CD4-positive, alpha-beta T cell treated with Interleukin-10 for 1 hour (primary cell): Measurements from ENCODE around the gene MYBPC2.
"Not testable (repeated sequence)": the region's sequence is repeated elsewhere in the genome, so short reads cannot be mapped to it uniquely, and the experiment has no call there.

Experiments
- DNase-seq: peaks from one replicate; pipeline ENCODE4 v3.0.0-alpha.2; 2020

Gene MYBPC2

DNA sequence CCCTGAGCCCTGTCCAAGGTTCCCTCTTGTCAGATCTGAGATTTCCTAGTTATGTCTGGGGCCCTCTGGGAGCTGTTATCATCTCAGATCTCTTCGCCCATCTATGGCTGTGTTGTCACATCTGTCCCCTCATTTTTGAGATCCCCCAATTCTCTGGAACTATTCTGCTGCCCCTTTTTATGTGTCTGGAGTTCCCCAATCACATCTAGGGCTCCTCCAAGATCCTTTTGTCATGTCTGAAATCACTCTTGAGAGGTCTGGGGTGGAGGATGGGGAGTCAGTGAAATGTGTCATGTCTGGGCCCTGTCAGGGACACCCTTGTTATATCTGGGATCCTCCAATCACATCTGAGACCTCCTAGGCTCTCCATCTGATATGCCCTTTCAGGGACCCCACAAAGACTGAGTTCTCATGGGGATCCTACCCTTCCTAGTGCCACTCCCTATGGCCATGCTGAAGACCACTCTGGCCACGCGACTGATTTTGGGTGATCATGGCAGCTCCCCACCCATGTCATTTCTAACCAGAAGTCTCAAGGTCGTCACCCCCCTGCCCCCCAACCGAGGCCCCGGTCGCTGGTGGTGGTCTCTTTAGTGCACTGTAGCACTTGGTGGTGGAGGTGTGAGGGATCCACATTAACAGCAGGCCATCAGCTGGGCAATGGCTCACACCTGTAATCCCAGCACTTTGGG lies 3.8 kb upstream of the MYBPC2 start:
- DNase-seq: no peak

DNA sequence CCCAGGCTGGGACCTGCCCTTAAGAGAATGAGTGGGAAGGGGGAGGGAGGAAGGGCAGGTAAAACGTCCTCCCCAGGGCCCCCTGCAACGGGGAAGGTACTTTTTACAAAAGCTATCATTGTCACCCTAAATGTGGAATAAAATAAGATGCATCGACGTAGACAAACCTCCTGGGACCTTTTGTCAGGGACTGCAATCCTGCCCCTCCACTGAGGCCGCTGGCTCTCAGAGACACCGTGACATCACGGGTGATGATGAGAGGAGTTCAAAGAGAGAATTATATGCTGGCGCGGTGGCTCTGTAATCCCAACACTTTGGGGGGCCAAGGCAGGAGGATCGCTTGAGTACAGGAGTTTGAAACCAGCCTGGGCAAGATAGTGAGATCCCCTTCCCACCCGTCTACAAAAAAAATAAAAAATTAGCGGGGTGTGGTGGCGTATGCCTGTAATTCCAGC lies 1.8 kb upstream of the MYBPC2 start:
- no peak for DNase-seq

DNA sequence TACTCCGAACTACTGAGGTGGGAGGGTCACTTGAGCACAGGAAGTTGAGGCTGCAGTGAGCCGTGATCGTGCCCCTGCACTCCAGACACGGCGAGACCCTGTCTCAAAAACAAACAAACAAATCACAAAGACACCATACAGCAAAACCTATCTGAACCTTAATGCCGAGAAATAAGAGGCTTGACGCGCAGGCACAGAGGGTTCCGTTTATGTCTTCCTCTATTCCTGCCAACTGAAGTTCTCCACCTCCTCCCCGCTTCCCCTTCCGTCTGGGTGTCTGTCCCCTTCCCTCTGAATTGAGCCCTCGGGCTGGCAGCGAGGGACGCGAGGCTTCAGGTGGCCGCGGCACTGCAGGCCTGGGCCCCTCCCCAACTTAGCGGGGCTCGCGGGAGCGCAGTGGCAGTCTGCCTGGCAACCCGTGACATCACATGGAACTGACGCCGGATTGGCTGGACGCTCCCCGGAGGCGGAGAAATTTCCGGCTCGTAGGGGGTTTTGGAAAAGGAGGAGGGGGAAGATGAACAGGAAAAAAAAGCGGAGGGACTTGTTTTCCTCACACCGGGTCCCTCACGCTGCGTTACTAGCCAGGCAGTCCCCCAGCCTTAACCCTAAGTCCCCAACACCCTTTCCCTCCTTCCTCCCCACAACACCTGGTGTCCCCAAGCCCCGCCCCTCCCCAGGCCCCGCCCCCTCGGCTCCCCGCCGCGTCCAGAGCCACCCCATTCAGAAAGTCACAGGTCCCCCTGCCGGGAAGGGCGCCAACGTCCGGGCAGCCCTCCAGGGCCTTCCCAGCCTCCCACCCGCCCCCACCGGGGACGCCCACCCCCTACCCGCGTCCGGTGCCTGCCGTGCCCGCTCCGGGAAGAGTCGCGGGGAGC lies 1.1 kb upstream of the MYBPC2 start:
- peak; percentile 92 for DNase-seq

DNA sequence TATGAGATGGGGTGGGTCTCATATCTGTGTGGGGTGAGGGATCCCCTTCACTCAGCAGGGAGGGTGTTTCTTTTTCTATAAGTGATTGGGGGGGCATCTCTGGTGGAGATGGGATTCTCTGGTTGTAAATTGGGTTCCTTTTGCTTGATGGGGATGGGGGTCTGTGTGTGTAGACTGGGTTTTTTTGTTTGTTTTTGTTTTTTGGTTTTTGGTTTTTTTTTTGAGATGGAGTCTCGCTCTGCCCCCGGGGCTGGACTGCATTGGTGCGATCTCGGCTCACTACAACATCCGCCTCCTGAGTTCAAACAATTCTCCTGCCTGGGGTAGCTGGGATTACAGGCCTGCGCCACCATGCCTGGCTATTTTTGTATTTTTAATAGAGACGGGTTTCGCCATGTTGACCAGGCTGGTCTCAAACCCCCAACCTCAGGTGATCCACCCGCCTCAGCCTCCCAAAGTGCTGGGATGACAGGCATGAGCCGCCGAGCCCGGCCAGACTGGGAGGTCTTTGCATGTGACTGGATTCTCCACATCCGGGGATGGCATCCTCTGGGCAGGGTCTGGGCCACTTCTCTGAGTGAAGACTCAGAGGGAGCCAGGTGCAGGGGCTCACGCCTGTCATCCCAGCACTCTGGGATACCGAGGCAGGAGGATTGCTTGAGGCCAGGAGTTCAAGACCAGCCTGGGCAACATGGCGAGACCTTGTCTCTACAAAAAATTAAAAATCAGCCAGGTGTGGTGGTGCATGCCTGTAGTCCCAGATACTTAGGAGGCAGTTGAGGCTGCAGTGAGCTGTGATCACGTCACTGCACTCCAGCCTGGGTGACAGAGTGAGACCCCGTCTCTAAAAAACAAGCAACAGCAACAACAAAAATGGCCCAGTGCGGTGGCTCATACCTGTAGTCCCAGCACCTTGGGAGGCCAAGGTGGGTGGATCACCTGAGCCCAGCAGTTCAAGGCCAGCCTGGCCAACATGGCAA lies 799 bp downstream of the MYBPC2 start:
- DNase-seq: no peak

DNA sequence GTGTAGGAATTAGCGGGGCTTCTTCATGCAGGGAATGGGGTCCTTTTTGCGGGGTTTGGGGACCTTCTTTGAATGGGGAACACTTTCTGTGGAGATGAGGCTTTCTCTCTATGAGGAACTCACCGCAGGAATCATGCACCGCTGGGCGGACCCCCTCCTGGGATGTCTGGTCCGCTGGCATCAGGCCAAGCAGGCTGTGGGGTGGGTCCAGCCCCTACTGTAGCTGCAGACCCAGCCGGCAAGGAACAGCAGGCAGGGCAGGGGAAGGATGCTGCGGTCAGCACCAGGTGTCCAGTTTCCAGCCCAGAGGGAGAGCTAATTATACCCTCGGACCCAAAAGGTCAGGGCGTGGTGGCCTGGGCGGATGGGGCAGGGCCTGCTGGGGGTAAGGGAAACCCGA lies 1.8 kb downstream of the MYBPC2 start:
- no peak for DNase-seq

DNA sequence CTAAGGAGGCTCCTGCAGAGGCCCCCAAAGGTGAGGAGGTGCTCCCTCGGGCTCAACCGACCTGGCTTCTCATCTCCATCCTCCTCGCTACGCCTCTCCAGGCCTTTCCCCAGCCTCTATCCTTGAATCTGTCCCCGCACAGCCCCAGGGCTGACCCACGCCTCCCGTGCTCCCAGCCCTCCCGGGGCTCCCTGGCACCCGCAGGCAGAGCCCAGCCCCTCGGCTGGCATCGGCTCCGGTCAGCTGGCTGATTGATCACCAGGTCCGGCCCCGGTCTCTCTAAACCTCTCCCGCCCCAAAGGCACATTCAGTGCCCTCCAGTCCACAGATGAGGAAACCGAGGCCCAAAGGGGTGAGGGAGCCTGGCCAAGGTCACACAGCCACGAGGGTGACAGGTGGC lies 2.5 kb downstream of the MYBPC2 start:
- no peak for DNase-seq

DNA sequence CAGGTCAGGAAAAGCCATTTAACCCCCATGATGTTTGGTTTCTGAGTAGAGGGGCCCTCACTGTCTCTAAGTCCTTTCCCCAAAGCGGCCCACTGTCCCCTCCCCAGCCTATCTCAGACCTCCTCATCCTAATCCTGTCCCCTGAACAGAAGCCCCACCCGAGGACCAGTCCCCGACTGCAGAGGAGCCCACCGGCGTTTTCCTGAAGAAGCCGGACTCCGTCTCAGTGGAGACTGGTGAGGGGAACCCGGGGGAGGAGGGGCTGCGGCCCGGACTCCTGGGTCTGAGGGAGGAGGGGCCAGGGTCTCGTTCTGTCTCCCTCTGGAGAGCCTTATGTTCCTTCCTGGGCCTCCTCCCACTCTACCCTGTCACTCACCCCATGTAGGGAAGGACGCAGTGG lies 2.9 kb downstream of the MYBPC2 start:
- DNase-seq: no peak

DNA sequence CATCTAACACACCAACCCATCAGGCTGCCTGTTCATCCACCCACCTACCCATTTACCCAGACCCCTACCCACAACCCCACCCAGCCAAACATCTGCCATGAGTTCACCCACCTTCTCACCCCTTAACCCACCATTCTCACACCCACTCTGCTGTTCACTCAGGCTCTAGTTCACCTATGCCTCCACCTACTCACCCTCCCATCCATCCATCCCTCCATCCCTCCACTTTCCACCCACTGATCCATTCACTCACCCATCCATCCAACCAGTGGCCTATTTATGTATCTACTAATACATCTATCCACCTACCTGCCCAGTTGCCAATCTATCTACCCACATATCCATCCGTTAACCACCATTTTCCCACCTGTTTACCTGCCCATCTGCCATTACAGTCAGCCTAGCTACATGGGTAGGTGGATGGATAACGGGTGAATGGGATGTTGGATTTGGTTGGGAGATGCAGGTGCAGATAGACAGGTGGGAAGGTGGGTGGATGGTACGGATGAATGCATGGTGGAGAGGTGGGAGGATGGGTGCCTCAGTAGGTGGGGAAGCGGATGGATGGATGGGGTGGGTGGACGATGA lies 5.3 kb downstream of the MYBPC2 start:
- no peak for DNase-seq

DNA sequence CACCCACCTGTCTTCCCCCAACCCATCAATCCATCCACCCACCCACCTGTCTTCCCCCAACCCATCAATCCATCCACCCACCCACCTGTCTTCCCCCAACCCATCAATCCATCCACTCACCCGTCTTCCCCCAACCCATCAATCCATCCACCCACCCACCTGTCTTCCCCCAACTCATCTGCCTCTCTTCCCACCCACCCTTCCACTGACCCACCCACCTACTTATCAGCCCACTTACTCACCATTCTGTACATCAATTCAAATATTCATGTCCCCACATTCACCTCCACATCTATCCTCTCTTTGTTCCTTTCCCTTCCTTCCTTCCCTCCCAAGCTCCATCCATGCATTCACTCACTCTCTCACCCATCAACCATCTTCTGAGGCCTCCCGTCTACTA lies 6.4 kb downstream of the MYBPC2 start:
- not testable (repeated sequence) for DNase-seq

DNA sequence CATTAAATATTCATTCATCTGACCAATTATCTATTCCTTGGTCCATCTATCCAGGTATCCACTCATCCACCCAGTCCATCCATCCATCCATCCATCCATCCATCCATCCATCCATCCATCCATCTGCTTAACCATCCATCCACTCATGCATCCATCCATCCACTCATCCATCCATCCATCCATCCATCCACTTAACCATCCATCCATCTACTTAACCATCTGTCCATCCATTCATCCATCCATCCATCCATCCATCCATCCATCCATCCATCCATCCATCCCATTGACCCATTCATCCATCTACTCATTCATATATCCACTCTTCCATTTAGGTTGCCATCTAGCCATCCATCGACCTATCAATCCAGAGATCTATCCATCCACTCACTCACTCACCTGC lies 11.4 kb downstream of the MYBPC2 start:
- no peak for DNase-seq

DNA sequence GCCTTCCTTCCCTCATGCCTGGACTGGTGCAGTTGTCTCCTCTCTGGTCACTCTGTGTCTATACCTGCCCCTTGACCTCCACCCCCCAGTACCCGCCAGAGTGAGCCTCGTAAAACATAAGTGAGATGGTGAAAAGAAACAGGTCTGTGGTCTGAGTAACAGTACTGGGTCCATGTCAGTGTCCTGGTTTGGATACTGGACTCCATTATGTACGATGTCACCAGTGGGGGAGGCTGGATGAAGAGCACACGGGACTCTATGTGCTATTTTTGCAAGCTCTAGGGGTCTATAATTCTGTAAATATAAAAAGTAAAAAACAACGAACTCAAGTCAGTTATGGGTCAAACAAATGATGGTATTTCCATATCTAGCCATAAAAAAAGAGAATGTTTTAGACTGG lies 14.4 kb downstream of the MYBPC2 start:
- no peak for DNase-seq

DNA sequence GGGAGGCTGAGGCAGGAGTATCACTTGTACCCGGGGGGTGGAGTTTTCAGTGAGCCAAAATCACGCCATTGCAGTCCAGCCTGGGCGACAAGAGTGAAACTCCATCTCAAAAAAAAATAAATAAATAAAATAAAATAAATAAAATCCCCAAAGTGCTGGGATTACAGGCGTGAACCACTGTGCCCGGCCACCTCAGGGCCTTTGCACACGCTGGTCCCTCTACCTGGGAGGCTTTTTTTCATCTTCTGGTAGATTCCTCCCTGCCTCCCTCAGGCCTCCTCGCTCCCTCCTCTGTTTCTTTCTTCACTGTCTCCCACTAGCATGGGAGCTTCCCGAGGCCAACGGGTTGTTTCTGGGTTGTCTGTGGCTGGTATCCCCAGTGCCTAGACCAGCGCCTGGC lies 15.1 kb downstream of the MYBPC2 start:
- DNase-seq: no peak

DNA sequence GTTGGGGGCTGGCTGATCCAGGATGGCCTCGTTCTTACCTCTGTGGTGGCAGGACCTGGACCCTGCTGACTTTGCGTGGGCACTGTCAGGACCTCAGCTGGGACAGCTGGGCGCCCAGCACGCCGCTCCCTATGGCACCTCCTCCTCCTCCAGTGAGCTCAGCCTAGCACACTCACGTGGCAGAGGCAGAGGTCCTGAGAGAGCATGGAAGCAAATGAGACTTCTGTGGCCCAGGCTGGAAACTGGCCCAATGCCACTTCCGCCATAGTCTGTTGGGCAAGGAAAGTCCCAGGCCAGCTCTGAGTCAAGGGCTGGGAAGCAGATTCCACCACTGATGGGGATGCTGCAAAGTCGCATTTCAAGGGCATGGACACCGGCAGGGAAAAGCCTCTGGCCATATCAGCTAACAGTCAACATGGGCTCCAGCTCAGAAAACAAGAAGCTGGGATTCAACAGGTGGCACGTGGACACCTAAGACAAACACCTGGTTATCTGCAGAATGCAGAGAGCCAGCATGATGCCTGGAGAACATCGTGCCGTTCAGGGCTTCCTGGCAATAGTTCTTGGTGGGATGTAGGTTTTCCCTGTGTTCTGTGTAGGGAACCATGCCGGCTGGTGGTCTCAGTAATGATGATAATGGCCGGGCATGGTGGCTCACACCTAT lies 16.7 kb downstream of the MYBPC2 start:
- no peak for DNase-seq

DNA sequence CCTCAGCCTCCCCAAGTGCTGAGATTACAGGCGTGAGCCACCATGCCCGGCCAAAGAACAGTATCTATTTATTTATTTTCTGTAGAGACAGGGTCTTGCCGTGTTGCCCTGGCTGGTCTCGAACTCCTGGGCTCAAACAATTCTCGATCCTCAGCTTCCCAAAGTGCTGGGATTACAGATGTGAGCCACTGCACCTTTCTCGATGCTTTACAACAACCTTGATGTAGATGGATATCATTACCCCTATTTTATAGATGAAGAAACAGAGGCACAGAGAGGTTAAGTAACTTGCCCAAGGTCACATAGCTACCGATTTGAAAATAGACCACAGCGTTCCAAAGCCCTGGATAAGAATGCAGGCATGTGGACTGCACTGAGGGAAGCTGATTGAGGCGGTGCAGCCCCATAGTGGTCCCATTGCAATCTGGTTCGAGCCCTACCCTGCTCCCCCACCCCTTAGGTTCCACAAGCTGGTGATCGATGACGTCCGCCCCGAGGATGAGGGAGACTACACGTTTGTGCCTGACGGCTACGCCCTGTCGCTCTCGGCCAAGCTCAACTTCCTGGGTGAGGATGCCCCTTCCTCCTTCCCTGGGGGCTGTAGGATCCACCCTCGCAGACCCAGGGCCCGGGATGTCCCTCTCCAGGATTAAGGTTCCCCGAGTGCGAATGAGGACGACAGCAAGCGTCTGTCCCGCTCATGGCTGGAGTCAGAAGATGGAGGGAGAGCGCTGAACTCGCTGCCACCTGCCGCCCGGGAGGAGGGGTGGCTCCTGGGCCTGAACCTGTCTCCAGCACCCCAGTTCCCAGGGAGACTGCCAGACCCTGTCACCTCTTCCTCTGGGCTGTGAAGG lies 17.9 kb downstream of the MYBPC2 start:
- DNase-seq: no peak

DNA sequence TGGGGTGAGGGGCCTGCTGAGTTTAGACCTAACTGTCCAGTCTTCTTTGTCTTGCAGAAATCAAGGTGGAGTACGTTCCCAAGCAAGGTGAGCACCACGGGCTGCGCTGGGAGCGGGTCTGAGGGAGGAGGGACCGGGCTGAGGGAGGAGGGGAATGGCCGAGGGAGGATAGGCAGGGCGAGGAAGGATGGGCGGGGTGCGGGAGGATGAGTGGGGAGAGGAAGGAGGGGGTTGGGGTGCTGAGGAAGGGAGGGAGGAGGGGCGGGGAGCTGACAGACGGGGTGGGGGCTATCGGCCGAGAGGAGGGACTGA lies 18.5 kb downstream of the MYBPC2 start:
- no peak for DNase-seq

DNA sequence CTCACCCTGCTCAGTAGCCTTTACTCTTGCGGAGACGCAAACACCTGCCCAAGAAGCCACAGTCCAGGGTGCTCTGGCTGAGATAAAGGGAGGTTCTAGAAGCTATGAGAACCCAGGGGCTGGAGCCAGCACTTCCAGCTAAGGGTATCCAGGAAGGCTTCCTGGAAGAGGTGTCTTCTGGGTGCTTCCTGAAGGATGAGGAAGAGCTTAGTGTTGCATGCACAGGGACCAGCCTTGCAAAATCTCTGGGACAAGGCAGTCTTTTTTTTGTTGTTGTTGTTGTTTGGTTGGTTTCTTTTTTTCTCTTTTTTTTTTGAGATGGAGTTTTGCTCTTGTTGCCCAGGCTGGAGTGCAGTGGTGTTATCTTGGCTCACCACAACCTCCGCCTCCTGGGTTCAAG lies 20.6 kb downstream of the MYBPC2 start:
- DNase-seq: no peak

DNA sequence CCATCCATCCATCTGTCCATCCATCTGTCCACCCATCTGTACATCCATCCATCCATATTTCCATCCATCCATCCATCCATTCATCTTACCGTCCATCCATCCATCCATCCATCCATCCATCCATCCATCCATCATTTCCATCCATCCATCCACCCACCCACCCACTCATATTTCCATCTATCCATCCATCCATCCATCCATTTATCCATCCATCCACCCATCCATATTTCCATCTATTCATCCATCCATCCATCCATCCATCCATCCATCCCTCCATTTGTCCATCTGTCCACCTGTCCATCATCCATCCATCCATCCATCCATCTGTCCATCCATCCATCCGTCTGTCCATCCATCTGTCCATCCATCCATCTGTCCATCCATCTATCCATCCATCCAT lies 23.3 kb downstream of the MYBPC2 start:
- no peak for DNase-seq

DNA sequence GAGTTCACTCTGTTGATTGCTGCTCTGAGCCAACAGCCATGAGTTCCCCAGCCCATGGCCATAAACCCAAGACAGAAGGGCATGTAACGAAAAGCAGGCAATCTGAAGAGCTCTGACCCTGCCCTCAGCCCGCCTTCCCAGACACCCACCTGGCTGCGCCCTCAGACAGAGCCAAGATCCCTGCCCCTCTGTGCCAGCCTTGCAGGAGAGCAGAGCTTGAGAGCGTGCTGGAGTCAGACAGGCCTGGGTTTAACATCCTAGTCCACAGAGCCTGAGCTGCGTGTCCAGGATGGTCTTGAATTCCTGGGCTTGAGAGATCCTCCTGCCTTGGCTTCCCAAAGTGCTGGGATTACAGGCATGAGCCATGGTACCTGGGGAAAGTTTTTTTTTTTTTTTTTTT lies 24.6 kb downstream of the MYBPC2 start:
- DNase-seq: no peak

DNA sequence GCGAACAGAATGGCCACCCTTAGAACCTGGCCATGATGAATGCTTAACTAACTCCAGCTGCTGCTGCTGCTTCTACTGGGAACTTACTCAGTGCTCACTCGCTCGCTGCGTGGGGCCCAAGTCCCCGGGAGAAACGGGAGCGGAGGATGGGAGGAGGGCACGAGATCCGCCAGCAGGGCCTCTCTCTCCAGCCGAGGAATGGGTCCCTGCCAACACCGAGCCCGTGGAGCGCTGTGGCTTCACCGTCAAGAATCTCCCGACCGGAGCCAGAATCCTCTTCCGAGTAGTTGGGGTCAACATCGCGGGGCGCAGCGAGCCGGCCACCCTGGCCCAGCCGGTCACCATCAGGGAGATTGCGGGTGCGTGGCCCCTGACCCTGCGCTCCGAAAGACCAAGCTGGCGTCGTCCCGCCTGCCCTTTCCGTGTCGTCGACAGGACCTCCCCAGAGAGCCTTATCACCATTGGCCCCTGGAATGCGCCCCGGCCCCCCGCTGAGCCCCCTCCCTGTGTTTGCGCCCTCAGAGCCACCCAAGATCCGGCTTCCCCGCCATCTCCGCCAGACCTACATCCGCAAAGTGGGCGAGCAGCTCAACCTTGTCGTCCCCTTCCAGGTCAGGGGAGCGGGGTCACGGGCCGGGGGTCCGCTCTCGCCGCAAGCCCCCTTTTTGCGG lies 25.8 kb downstream of the MYBPC2 start:
- DNase-seq: no peak

DNA sequence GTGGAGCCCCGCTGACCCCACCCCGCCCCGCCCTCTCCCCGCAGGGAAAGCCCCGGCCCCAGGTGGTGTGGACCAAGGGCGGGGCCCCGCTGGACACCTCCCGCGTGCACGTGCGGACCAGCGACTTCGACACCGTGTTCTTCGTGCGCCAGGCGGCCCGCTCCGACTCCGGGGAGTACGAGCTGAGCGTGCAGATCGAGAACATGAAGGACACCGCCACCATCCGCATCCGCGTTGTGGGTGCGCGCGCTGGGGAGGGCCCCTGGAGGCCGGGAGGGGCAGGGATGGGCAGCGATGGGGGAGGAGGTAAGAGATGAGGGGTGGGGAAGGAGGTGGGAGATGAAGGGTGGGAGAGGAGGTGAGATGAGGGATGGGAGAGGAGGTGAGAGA lies 26.4 kb downstream of the MYBPC2 start:
- no peak for DNase-seq

DNA sequence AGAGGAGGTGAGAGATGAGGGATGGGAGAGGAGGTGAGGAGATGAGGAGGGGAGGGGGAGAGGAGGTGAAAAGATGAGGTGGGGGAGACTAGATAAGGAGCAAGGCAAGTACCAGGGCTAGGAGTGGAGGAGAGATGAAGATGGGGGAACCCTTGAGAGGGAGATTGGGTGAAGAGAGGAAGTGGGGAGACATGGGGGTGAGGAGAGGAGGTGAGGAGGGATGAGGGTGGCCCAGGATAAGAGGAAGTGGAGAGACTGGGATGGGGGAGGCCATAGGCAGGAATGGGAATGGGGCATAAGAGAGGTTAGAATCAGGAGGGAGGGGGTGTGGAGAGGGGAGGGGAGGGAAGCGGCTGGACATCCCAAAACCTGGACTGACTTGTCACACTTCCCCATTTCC lies 26.9 kb downstream of the MYBPC2 start:
- DNase-seq: no peak
